22Rv1 (cell line): ENCODE results near the gene C1QTNF9.

Experiments used
- ZFX ChIP-seq: fragments of 450-650 bp; IDR thresholded peaks from 2 replicates; pipeline ENCODE4 v1.6.1; 2017; ENCODE audit warnings: antibody characterized with exemption, borderline replicate concordance
- TF ChIP-seq, protein P1 (sequence below): fragments of 450-650 bp; IDR thresholded peaks from 2 replicates; pipeline ENCODE4 v1.5.1; 2017; ENCODE audit warnings: mild to moderate bottlenecking

DNA sequence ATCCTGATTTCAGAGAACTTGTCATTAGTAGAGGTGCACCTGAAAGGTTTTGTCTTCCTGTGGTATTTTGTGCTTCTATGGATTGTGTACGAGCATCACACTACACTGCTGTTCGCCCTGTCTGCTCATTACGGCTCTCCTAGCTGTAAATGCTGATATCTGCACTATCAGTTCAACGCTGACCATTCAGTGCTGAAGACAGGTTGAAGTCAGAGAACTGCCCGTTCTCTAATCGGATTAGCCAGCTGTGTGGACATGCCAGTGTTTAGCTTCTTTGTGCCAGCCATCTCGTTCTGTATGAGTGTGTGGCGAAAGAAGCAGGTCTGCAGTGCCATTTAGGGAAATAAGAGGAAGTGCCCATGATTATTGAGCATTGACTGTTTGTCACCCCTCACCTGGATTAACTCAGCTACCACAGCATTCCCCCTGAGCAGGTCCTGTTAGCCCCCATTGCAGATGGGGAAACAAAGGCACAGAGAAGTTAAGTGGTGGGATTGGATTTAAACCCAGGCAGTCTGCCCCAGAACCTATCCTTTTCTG lies 21.6 kb upstream of the C1QTNF9 start:
- TF ChIP-seq, protein P1, sequence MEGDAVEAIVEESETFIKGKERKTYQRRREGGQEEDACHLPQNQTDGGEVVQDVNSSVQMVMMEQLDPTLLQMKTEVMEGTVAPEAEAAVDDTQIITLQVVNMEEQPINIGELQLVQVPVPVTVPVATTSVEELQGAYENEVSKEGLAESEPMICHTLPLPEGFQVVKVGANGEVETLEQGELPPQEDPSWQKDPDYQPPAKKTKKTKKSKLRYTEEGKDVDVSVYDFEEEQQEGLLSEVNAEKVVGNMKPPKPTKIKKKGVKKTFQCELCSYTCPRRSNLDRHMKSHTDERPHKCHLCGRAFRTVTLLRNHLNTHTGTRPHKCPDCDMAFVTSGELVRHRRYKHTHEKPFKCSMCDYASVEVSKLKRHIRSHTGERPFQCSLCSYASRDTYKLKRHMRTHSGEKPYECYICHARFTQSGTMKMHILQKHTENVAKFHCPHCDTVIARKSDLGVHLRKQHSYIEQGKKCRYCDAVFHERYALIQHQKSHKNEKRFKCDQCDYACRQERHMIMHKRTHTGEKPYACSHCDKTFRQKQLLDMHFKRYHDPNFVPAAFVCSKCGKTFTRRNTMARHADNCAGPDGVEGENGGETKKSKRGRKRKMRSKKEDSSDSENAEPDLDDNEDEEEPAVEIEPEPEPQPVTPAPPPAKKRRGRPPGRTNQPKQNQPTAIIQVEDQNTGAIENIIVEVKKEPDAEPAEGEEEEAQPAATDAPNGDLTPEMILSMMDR: no peak
- TF ChIP-seq ZFX: no peak
